ENCODE data around the gene SERPINE2.
"Not testable (repeated sequence)": the region's sequence is repeated elsewhere in the genome, so short reads cannot be mapped to it uniquely, and the experiment has no call there.

The SERPINE2 gene

DNA sequence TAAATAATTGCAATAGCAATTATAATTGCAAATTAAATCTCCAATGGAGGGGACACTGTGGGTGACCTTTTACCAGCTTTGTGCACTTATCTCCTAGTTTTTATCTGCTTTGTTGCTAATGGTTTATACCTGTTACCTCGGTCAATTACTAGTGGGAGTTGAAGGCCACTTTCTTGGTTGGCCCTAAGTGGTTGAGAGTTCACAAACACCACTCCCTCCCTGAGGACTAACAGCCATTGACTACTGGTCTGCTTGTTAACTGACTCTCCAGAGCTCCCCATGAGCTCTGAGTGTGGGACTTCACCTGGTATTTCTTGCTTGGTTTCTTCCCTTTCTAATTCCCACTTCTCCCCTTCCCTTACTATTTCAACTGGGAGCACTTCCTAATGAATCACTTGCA is 27.2 kb downstream of the SERPINE2 start:
- no peak overlapping the region for H4K5ac ChIP-seq (ENCODE audit: low read length)
- no peak overlapping the region for H2BK15ac ChIP-seq (replicated peaks; ENCODE audit: low read depth)

DNA sequence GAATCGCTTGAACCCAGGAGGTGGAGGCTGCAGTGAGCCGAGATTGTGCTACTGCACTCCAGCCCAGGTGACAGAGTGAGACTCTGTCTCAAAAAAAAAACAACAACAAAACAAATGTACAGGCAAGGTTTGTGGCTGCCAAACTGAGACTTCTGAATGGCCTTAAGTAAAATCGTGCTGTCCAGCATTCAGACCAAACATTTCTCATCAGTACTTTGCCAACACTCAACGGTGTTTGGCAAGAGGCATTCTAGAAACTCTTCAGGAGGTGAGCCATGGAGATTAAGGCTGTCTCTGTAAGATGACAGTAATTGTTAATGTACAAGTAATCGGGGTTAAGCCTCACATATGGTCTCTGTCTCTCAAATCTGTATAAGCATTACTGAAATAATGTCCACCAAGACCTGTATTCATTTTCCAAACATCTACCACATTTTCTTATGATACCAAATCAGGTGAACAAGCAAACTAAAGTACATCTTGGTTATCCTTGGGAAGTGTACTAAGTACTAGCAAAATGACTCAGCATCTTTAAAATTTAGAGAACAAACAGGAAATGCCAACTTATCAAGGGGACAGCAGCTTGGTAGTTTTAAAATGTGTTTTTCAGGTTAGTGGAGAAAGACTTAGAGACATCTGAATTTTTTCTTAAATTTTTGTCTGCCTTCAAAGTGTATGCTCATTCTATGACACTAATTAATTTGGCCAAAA is 29.3 kb downstream of the SERPINE2 start:
- H3K27ac ChIP-seq (ENCODE audit: low read depth, low read length) = no peak overlapping the region
- no CpG with 5 or more reads among the region's 5 CpGs for WGBS (ENCODE audit: extremely low coverage, insufficient coverage, low lambda C conversion rate)

More for the DNA sequence above, 27.2 kb downstream of the SERPINE2 start:
- no peak overlapping the region for H2BK5ac ChIP-seq (ENCODE audit: low read length)
- H3K4me2 ChIP-seq (ENCODE audit: low read length) = no peak overlapping the region
- WGBS (ENCODE audit: extremely low coverage, insufficient coverage, low lambda C conversion rate) = no CpG with 5 or more reads among the region's 1 CpG
- DNase-seq = peak; percentile 53
- H2AK5ac ChIP-seq (ENCODE audit: low read length) = no peak overlapping the region
- H3K4me1 ChIP-seq (ENCODE audit: control insufficient read depth, low read depth, low read length) = peaks cover 2% of the 10 kb centered on the region
- H3K4ac ChIP-seq (ENCODE audit: low read depth, low read length) = no peak overlapping the region
- no peak overlapping the region for H3K56ac ChIP-seq (ENCODE audit: low read length)
- H4K8ac ChIP-seq (ENCODE audit: low read depth, low read length) = no peak overlapping the region
- H3K79me1 ChIP-seq (ENCODE audit: low read length) = peaks cover 18% of the 10 kb centered on the region
- no peaks in the 10 kb centered on the region for H3K27me3 ChIP-seq (ENCODE audit: insufficient read depth, low read length, poor library complexity)
- no peak overlapping the region for H3K18ac ChIP-seq (ENCODE audit: low read length)
- no peak overlapping the region for H2BK120ac ChIP-seq (ENCODE audit: low read depth, low read length)
- H3K36me3 ChIP-seq (ENCODE audit: control insufficient read depth, insufficient read depth, low read length) = peaks cover 1% of the 10 kb centered on the region
- H3K79me2 ChIP-seq (ENCODE audit: control insufficient read depth, insufficient read depth, low read length) = peaks cover 73% of the 10 kb centered on the region
- no peak overlapping the region for H3K4me3 ChIP-seq (ENCODE audit: low read length)
- no peak overlapping the region for H3K23ac ChIP-seq (ENCODE audit: low read length)
- H3K27ac ChIP-seq (ENCODE audit: low read depth, low read length) = no peak overlapping the region
- no peak overlapping the region for H3K9ac ChIP-seq (ENCODE audit: low read length)

DNA sequence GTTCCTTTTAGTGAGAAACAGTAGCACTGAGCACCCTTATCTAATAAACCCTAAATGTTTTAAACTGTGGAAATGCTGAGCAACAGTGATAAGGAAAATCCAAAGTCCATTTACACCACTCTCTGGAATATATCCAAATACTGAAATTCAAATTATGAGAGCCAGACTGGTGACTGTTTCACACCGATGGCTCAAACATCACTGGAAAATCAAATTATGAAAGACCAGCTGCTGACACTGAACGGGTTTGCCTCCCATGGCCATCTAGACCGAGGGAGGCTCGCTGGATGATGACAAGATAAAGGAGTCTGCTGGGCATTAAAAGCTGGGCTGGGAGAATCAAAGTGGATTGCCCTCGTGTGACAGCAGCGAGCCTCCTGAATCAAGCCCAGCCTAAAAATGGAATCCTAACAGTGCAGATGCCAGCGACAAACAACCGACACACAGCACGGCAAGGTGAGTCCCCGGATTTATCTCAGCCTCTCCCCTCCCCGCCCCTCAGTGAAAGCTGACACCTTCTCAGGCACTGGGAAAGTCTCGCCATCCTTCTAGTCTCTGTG is 30.3 kb downstream of the SERPINE2 start:
- no peak overlapping the region for H3K23ac ChIP-seq (ENCODE audit: low read length)
- no peak overlapping the region for H3K4me3 ChIP-seq (ENCODE audit: low read length)
- H2AK5ac ChIP-seq (ENCODE audit: low read length) = no peak overlapping the region
- H2BK15ac ChIP-seq (replicated peaks; ENCODE audit: low read depth) = no peak overlapping the region
- H3K4me1 ChIP-seq (ENCODE audit: control insufficient read depth, low read depth, low read length) = peaks cover 2% of the 10 kb centered on the region
- no CpG with 5 or more reads among the region's 12 CpGs for WGBS (ENCODE audit: extremely low coverage, insufficient coverage, low lambda C conversion rate)
- H3K56ac ChIP-seq (ENCODE audit: low read length) = no peak overlapping the region
- H3K4me2 ChIP-seq (ENCODE audit: low read length) = no peak overlapping the region
- H2BK5ac ChIP-seq (ENCODE audit: low read length) = no peak overlapping the region
- no peak overlapping the region for H3K9ac ChIP-seq (ENCODE audit: low read length)
- no peak overlapping the region for H3K4ac ChIP-seq (ENCODE audit: low read depth, low read length)
- peaks cover 1% of the 10 kb centered on the region for H3K36me3 ChIP-seq (ENCODE audit: control insufficient read depth, insufficient read depth, low read length)
- no peaks in the 10 kb centered on the region for H3K27me3 ChIP-seq (ENCODE audit: insufficient read depth, low read length, poor library complexity)
- peaks cover 21% of the 10 kb centered on the region for H3K79me1 ChIP-seq (ENCODE audit: low read length)
- peaks cover 72% of the 10 kb centered on the region for H3K79me2 ChIP-seq (ENCODE audit: control insufficient read depth, insufficient read depth, low read length)
- no peak overlapping the region for H2BK120ac ChIP-seq (ENCODE audit: low read depth, low read length)
- DNase-seq = peak; percentile 75
- no peak overlapping the region for H3K27ac ChIP-seq (ENCODE audit: low read depth, low read length)
- H3K18ac ChIP-seq (ENCODE audit: low read length) = no peak overlapping the region
- no peak overlapping the region for H4K5ac ChIP-seq (ENCODE audit: low read length)
- no peak overlapping the region for H4K8ac ChIP-seq (ENCODE audit: low read depth, low read length)

More for the DNA sequence above, 29.3 kb downstream of the SERPINE2 start:
- H3K36me3 ChIP-seq (ENCODE audit: control insufficient read depth, insufficient read depth, low read length) = peaks cover 1% of the 10 kb centered on the region
- H3K79me1 ChIP-seq (ENCODE audit: low read length) = peaks cover 20% of the 10 kb centered on the region
- no peak overlapping the region for H2BK5ac ChIP-seq (ENCODE audit: low read length)
- DNase-seq = no peak
- H3K79me2 ChIP-seq (ENCODE audit: control insufficient read depth, insufficient read depth, low read length) = peaks cover 72% of the 10 kb centered on the region
- no peak overlapping the region for H3K4ac ChIP-seq (ENCODE audit: low read depth, low read length)
- H4K5ac ChIP-seq (ENCODE audit: low read length) = no peak overlapping the region
- H3K4me2 ChIP-seq (ENCODE audit: low read length) = no peak overlapping the region
- H2BK120ac ChIP-seq (ENCODE audit: low read depth, low read length) = no peak overlapping the region
- H3K9ac ChIP-seq (ENCODE audit: low read length) = no peak overlapping the region
- no peak overlapping the region for H2BK15ac ChIP-seq (replicated peaks; ENCODE audit: low read depth)
- H3K18ac ChIP-seq (ENCODE audit: low read length) = no peak overlapping the region
- H3K27me3 ChIP-seq (ENCODE audit: insufficient read depth, low read length, poor library complexity) = no peaks in the 10 kb centered on the region
- H4K8ac ChIP-seq (ENCODE audit: low read depth, low read length) = no peak overlapping the region
- peaks cover 2% of the 10 kb centered on the region for H3K4me1 ChIP-seq (ENCODE audit: control insufficient read depth, low read depth, low read length)
- no peak overlapping the region for H2AK5ac ChIP-seq (ENCODE audit: low read length)
- H3K4me3 ChIP-seq (ENCODE audit: low read length) = no peak overlapping the region
- H3K23ac ChIP-seq (ENCODE audit: low read length) = no peak overlapping the region
- H3K56ac ChIP-seq (ENCODE audit: low read length) = no peak overlapping the region

DNA sequence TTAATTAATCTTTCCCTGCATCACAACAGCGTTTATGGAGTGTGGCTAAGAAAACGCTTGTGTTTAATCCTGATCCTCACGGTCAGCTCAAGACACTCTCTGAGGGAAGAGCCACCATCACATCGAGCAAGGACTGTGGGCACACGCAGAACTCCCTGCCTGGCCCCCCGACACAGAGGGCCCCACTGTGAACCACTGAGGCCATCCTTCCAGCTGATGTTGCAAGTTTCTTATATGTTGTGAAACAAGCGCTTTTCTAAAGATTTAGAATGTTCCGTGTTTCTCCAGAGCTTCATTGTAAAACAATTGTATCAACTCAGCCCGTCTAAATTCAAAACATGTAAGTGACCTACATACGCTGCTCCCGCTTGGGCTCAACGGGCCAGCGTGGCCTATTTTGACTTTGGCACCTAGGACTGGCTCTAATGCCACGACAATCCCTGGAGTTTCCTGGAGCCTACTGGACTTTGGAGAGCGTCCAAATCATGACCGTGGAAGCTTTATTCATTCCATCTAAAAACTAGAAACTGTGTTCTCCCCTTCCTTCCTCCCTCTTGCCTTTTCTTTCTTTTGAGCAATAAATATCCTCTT is 34.9 kb downstream of the SERPINE2 start:
- no peak for DNase-seq
- peaks cover 17% of the 10 kb centered on the region for H3K36me3 ChIP-seq (ENCODE audit: control insufficient read depth, insufficient read depth, low read length)
- WGBS (ENCODE audit: extremely low coverage, insufficient coverage, low lambda C conversion rate) = no CpG with 5 or more reads among the region's 16 CpGs
- H2AK5ac ChIP-seq (ENCODE audit: low read length) = no peak overlapping the region
- no peak overlapping the region for H3K23ac ChIP-seq (ENCODE audit: low read length)
- no peak overlapping the region for H3K18ac ChIP-seq (ENCODE audit: low read length)
- H3K4me1 ChIP-seq (ENCODE audit: control insufficient read depth, low read depth, low read length) = no peaks in the 10 kb centered on the region
- H3K4me2 ChIP-seq (ENCODE audit: low read length) = no peak overlapping the region
- no peak overlapping the region for H4K8ac ChIP-seq (ENCODE audit: low read depth, low read length)
- H2BK120ac ChIP-seq (ENCODE audit: low read depth, low read length) = no peak overlapping the region
- no peak overlapping the region for H3K27ac ChIP-seq (ENCODE audit: low read depth, low read length)
- H3K79me1 ChIP-seq (ENCODE audit: low read length) = peaks cover 29% of the 10 kb centered on the region
- H2BK15ac ChIP-seq (replicated peaks; ENCODE audit: low read depth) = no peak overlapping the region
- H3K4ac ChIP-seq (ENCODE audit: low read depth, low read length) = no peak overlapping the region
- H3K27me3 ChIP-seq (ENCODE audit: insufficient read depth, low read length, poor library complexity) = no peaks in the 10 kb centered on the region
- peaks cover 53% of the 10 kb centered on the region for H3K79me2 ChIP-seq (ENCODE audit: control insufficient read depth, insufficient read depth, low read length)
- H4K5ac ChIP-seq (ENCODE audit: low read length) = no peak overlapping the region
- no peak overlapping the region for H2BK5ac ChIP-seq (ENCODE audit: low read length)
- no peak overlapping the region for H3K4me3 ChIP-seq (ENCODE audit: low read length)
- H3K56ac ChIP-seq (ENCODE audit: low read length) = no peak overlapping the region
- H3K9ac ChIP-seq (ENCODE audit: low read length) = no peak overlapping the region

DNA sequence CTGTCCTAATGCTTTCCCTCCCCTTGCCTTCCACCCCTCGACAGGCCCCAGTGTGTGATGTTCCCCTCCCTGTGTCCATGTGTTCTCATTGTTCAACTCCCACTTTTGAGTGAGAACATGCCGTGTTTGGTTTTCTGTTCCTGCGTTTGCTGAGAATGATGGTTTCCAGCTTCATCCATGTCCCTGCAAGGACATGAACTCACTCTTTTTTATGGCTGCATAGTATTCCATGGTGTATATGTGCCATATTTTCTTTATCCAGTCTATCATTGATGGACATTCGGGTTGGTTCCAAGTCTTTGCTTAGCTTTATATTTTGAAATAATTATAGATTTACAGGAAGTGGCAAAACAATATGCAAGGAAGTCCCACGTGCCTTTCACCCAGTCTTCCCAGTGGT is 38.4 kb downstream of the SERPINE2 start:
- H3K4me1 ChIP-seq (ENCODE audit: control insufficient read depth, low read depth, low read length); DNase-seq: not testable (repeated sequence)
- no CpG with 5 or more reads among the region's 5 CpGs for WGBS (ENCODE audit: extremely low coverage, insufficient coverage, low lambda C conversion rate)

More for the DNA sequence above, 38.4 kb downstream of the SERPINE2 start:
- not testable (repeated sequence) for H3K27ac ChIP-seq (ENCODE audit: low read depth, low read length); H2AK5ac ChIP-seq (ENCODE audit: low read length); H3K27me3 ChIP-seq (ENCODE audit: insufficient read depth, low read length, poor library complexity); H2BK15ac ChIP-seq (replicated peaks; ENCODE audit: low read depth); H3K18ac ChIP-seq (ENCODE audit: low read length); H3K4me2 ChIP-seq (ENCODE audit: low read length); H4K8ac ChIP-seq (ENCODE audit: low read depth, low read length); H3K4ac ChIP-seq (ENCODE audit: low read depth, low read length); H3K23ac ChIP-seq (ENCODE audit: low read length); H4K5ac ChIP-seq (ENCODE audit: low read length); H3K9ac ChIP-seq (ENCODE audit: low read length); H3K56ac ChIP-seq (ENCODE audit: low read length); H2BK120ac ChIP-seq (ENCODE audit: low read depth, low read length); H3K4me3 ChIP-seq (ENCODE audit: low read length); H2BK5ac ChIP-seq (ENCODE audit: low read length)
- Histone ChIP-seq H3K79me1 (ENCODE audit: low read length) (peaks cover 27% of the 10 kb centered on the region), H3K36me3 (ENCODE audit: control insufficient read depth, insufficient read depth, low read length) (peaks cover 29% of the 10 kb centered on the region), H3K79me2 (ENCODE audit: control insufficient read depth, insufficient read depth, low read length) (peaks cover 28% of the 10 kb centered on the region)

Measured in mesendoderm (in vitro differentiated cells).